Measurements from ENCODE around the gene ESX1.

GRCh38 chrX:104280609-104281008 lies 25.9 kb upstream of the ESX1 start:
- TF ChIP-seq CTCF (IDR thresholded peaks at IDR 0.05) = no peak
- no peak for TF ChIP-seq POLR2A (IDR thresholded peaks at IDR 0.05)

Measured in heart left ventricle (tissue), 13 donors.